Fibroblast of lung (primary cell): Measurements from ENCODE around the gene ANO7.

Experiments
- CTCF ChIP-seq, 2 donors: IDR thresholded peaks in 1 of 2; conservative IDR thresholded peaks in 1 of 2; 1 replicate in 1 of 2; 2 replicates in 1 of 2; pipeline ENCODE4 v1.5.1; 2011 to 2012; ENCODE audit warnings: low read length in 2 of 2, control low read depth in 1 of 2, inconsistent platforms in 1 of 2, low read depth in 1 of 2, mild to moderate bottlenecking in 1 of 2
- EZH2 ChIP-seq: IDR thresholded peaks from 2 replicates; pipeline ENCODE4 v1.5.1; 2012; ENCODE audit warnings: low read length, control low read depth, mild to moderate bottlenecking; ENCODE audit errors: missing control alignments

GRCh38 chr2:241157841-241158545 is 30.5 kb upstream of the ANO7 start:
- TF ChIP-seq CTCF (conservative IDR thresholded peaks at IDR 0.05 in 1 of 2, IDR thresholded peaks at IDR 0.05 in 1 of 2; ENCODE audit: low read depth in 1 of 2, low read length in 2 of 2) (no peak), EZH2 (no peak)
